Measurements from ENCODE around the gene PHOX2B. TPM values are rescaled to one million over a fixed set of nuclear protein-coding genes. Genes with fewer than 3 reads are reported as not detected.

Gene PHOX2B
- total RNA-seq, 1 donor from 2014 or later, result not detected

- no peak overlapping the region for H3K9ac ChIP-seq (ENCODE audit: low read length)
- no peaks in the 10 kb centered on the region for H4K20me1 ChIP-seq (ENCODE audit: insufficient read depth, low read length)
- H3K9me3 ChIP-seq (ENCODE audit: insufficient read depth, low read depth, low read length), result no peaks in the 10 kb centered on the region
- TF ChIP-seq CTCF (IDR thresholded peaks at IDR 0.05; ENCODE audit: insufficient read depth, low read depth, low read length) (no peak), EZH2 (IDR thresholded peaks at IDR 0.05; ENCODE audit: insufficient read depth, low read length) (no peak)
- H3K27ac Mint-ChIP-seq (ENCODE audit: unreplicated experiment), result no peak overlapping the region
- peak overlapping the region; percentile 55 for H3K4me3 Mint-ChIP-seq (ENCODE audit: unreplicated experiment)
- FAIRE-seq, result no peak
- peaks cover 19% of the 10 kb centered on the region for H3K27me3 Mint-ChIP-seq (ENCODE audit: low read depth, unreplicated experiment)
- H3K27ac ChIP-seq (ENCODE audit: low read depth, low read length), result no peak overlapping the region
- peaks cover 12% of the 10 kb centered on the region for H3K27me3 ChIP-seq (ENCODE audit: insufficient read depth, low read length)
- no peaks in the 10 kb centered on the region for H3K4me1 ChIP-seq (ENCODE audit: insufficient read depth, low read length)
- no peak for DNase-seq (ENCODE audit: low read depth)
- no peaks in the 10 kb centered on the region for H3K9me3 Mint-ChIP-seq (ENCODE audit: unreplicated experiment)
- H2AFZ ChIP-seq (ENCODE audit: low read depth, low read length), result no peak overlapping the region
- H3K79me2 ChIP-seq (ENCODE audit: insufficient read depth, low read length), result no peaks in the 10 kb centered on the region
- H3K4me3 ChIP-seq (ENCODE audit: insufficient read depth, low read depth, low read length), result no peak overlapping the region
- H3K4me1 Mint-ChIP-seq (ENCODE audit: low read depth, unreplicated experiment), result peaks cover 13% of the 10 kb centered on the region
- H3K36me3 ChIP-seq (ENCODE audit: insufficient read depth, low read length), result no peaks in the 10 kb centered on the region
- H3K4me2 ChIP-seq (ENCODE audit: low read length), result no peak overlapping the region
- no peaks in the 10 kb centered on the region for H3K36me3 Mint-ChIP-seq (ENCODE audit: low read depth, unreplicated experiment)
Measured at GRCh38 chr4:41796545-41797210, 48.2 kb upstream of the PHOX2B start.

GRCh38 chr4:41795796-41796385 is 47.4 kb upstream of the PHOX2B start:
- no peak overlapping the region for H3K4me3 ChIP-seq (ENCODE audit: insufficient read depth, low read depth, low read length)
- no peak overlapping the region for H3K9ac ChIP-seq (ENCODE audit: low read length)
- peaks cover 14% of the 10 kb centered on the region for H3K27me3 Mint-ChIP-seq (ENCODE audit: low read depth, unreplicated experiment)
- no peak overlapping the region for H3K4me2 ChIP-seq (ENCODE audit: low read length)
- H3K27ac Mint-ChIP-seq (ENCODE audit: unreplicated experiment), result no peak overlapping the region
- H3K9me3 Mint-ChIP-seq (ENCODE audit: unreplicated experiment), result no peaks in the 10 kb centered on the region
- no peak overlapping the region for H2AFZ ChIP-seq (ENCODE audit: low read depth, low read length)
- H4K20me1 ChIP-seq (ENCODE audit: insufficient read depth, low read length), result no peaks in the 10 kb centered on the region
- H3K27me3 ChIP-seq (ENCODE audit: insufficient read depth, low read length), result peaks cover 12% of the 10 kb centered on the region
- FAIRE-seq (no peak), DNase-seq (ENCODE audit: low read depth) (no peak)
- no peak overlapping the region for H3K27ac ChIP-seq (ENCODE audit: low read depth, low read length)
- peaks cover 13% of the 10 kb centered on the region for H3K4me1 Mint-ChIP-seq (ENCODE audit: low read depth, unreplicated experiment)
- no peaks in the 10 kb centered on the region for H3K4me1 ChIP-seq (ENCODE audit: insufficient read depth, low read length)
- no peaks in the 10 kb centered on the region for H3K36me3 Mint-ChIP-seq (ENCODE audit: low read depth, unreplicated experiment)
- H3K79me2 ChIP-seq (ENCODE audit: insufficient read depth, low read length), result no peaks in the 10 kb centered on the region
- H3K4me3 Mint-ChIP-seq (ENCODE audit: unreplicated experiment), result no peak overlapping the region
- TF ChIP-seq CTCF (IDR thresholded peaks at IDR 0.05; ENCODE audit: insufficient read depth, low read depth, low read length) (no peak), EZH2 (IDR thresholded peaks at IDR 0.05; ENCODE audit: insufficient read depth, low read length) (no peak)
- H3K36me3 ChIP-seq (ENCODE audit: insufficient read depth, low read length), result no peaks in the 10 kb centered on the region
- no peaks in the 10 kb centered on the region for H3K9me3 ChIP-seq (ENCODE audit: insufficient read depth, low read depth, low read length)

- Histone ChIP-seq H3K36me3 (ENCODE audit: insufficient read depth, low read length) (no peaks in the 10 kb centered on the region), H3K9me3 (ENCODE audit: insufficient read depth, low read depth, low read length) (no peaks in the 10 kb centered on the region), H2AFZ (ENCODE audit: low read depth, low read length) (no peak overlapping the region), H3K4me3 (ENCODE audit: insufficient read depth, low read depth, low read length) (no peak overlapping the region), H3K79me2 (ENCODE audit: insufficient read depth, low read length) (no peaks in the 10 kb centered on the region), H3K27me3 (ENCODE audit: insufficient read depth, low read length) (peaks cover 12% of the 10 kb centered on the region), H3K9ac (ENCODE audit: low read length) (no peak overlapping the region), H3K27ac (ENCODE audit: low read depth, low read length) (no peak overlapping the region), H4K20me1 (ENCODE audit: insufficient read depth, low read length) (no peaks in the 10 kb centered on the region), H3K4me2 (ENCODE audit: low read length) (no peak overlapping the region), H3K4me1 (ENCODE audit: insufficient read depth, low read length) (no peaks in the 10 kb centered on the region)
- H3K4me3 Mint-ChIP-seq (ENCODE audit: unreplicated experiment), result no peak overlapping the region
- H3K4me1 Mint-ChIP-seq (ENCODE audit: low read depth, unreplicated experiment), result peaks cover 15% of the 10 kb centered on the region
- H3K27me3 Mint-ChIP-seq (ENCODE audit: low read depth, unreplicated experiment), result peaks cover 11% of the 10 kb centered on the region
- no peak for DNase-seq (ENCODE audit: low read depth)
- H3K27ac Mint-ChIP-seq (ENCODE audit: unreplicated experiment), result no peak overlapping the region
- H3K9me3 Mint-ChIP-seq (ENCODE audit: unreplicated experiment), result no peaks in the 10 kb centered on the region
- no peaks in the 10 kb centered on the region for H3K36me3 Mint-ChIP-seq (ENCODE audit: low read depth, unreplicated experiment)
- TF ChIP-seq CTCF (IDR thresholded peaks at IDR 0.05; ENCODE audit: insufficient read depth, low read depth, low read length), result no peak
- no peak for TF ChIP-seq EZH2 (IDR thresholded peaks at IDR 0.05; ENCODE audit: insufficient read depth, low read length)
- no peak for FAIRE-seq
Measured at GRCh38 chr4:41792166-41792565, 43.6 kb upstream of the PHOX2B start.

Data from astrocyte (in vitro differentiated cells and primary cell).